Nasal cavity respiratory epithelium epithelial cell of viscerocranial mucosa (primary cell): Measurements from ENCODE around the gene CLEC3B. TPM values are rescaled to one million over a fixed set of nuclear protein-coding genes. Genes with fewer than 3 reads are reported as not detected.

ENCODE experiments used
- total RNA-seq: library from RNA; depleted of rRNA; stranded (reverse); fragments of >200 nt; gene quantifications from 2 replicates; pipeline ENCODE4 v1.2.3, GENCODE V29; 2014

CLEC3B gene
- not detected in 2 replicates for total RNA-seq

DNA sequence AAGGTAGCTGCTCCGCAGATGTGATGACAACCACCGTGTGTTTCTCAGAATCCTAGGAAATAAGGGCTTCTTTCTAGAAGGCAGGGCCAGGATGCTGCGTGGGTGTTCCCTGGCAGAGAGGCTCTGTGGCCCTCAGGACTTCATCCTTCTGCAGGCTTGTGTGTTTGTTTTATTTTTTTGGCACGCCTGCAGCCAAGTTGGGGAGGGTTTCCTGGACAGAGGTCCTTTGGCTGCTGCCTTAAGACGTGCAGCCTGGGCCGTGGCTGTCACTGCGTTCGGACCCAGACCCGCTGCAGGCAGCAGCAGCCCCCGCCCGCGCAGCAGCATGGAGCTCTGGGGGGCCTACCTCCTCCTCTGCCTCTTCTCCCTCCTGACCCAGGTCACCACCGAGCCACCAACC is at the start of gene CLEC3B:
Gene CLEC3B, plus strand, starts transcription at position 266 of the 400 bp plus-strand sequence. Its CDS starts 60 bp downstream, at position 326.

Other genes with a start within 250 kb of the CLEC3B start
- gene TMEM42, start 164.4 kb upstream of the CLEC3B start, total RNA-seq = 11.9 and 15.7 TPM in 2 replicates
- gene TGM4, start 151.7 kb upstream of the CLEC3B start, total RNA-seq = 0.28 and 0.34 TPM in 2 replicates
- 53.7 and 98.7 TPM in 2 replicates for gene ZDHHC3, start 50.1 kb upstream of the CLEC3B start, total RNA-seq
- gene EXOSC7, start 50.1 kb upstream of the CLEC3B start, total RNA-seq = 45.2 and 57.8 TPM in 2 replicates
- 141 and 146 TPM in 2 replicates for gene CDCP1, start 120.1 kb downstream of the CLEC3B start, total RNA-seq
- gene TMEM158, start 200.0 kb downstream of the CLEC3B start, total RNA-seq = 1.4 and 2.3 TPM in 2 replicates